GM12873 (cell line): ENCODE results near the gene PHF13.

Experiments
- TF ChIP-seq, protein P1 (sequence below): IDR thresholded peaks from 2 replicates; pipeline ENCODE4 v1.5.1; 2012; ENCODE audit warnings: low read depth, mild to moderate bottlenecking, moderate library complexity, low read length, control low read depth; ENCODE audit not compliant: insufficient read depth; ENCODE audit errors: missing control alignments

PHF13 gene

DNA sequence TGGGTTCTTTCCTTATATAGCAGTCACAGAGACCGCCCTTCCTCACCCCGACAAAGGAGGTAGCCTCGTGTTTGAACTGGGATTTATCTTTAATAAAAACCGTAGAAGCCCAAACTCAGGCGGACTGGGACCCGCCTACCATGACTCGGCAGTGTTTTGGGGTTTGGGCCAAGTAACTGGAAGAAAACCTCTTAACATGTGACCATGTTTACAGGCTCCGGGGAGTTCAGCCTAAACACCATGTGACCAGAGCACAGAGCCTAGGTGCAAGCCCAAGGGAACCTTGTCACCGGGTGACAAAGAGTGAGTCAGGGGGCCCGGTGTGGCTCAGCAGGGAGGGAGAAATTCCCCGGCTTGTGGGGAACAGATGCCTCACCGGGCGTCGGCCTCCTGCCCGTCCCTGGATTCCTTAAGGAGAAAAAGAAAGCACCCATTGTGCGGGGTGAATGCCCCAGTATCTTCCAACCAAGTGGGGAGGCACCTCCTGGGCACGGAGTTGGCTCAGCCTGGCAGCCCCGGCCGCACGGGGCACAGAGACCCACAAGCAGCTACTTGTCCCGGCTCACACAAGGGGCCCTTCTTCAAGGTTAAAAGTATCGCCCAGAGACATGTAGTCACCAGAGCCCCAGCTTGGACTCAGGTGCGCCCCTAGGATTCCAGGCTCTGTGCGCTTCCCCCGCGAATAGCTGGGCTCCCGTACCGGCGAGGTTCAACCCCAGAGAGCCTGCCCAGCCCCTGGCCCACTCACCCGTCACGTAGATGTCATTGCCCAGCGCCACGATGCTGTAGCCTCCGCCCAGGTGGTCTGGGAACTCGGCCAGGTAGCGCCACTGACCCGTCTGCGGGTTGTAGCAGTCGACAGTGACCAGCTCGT is 12.2 kb upstream of the PHF13 start:
- TF ChIP-seq, protein P1, sequence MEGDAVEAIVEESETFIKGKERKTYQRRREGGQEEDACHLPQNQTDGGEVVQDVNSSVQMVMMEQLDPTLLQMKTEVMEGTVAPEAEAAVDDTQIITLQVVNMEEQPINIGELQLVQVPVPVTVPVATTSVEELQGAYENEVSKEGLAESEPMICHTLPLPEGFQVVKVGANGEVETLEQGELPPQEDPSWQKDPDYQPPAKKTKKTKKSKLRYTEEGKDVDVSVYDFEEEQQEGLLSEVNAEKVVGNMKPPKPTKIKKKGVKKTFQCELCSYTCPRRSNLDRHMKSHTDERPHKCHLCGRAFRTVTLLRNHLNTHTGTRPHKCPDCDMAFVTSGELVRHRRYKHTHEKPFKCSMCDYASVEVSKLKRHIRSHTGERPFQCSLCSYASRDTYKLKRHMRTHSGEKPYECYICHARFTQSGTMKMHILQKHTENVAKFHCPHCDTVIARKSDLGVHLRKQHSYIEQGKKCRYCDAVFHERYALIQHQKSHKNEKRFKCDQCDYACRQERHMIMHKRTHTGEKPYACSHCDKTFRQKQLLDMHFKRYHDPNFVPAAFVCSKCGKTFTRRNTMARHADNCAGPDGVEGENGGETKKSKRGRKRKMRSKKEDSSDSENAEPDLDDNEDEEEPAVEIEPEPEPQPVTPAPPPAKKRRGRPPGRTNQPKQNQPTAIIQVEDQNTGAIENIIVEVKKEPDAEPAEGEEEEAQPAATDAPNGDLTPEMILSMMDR, result no peak

DNA sequence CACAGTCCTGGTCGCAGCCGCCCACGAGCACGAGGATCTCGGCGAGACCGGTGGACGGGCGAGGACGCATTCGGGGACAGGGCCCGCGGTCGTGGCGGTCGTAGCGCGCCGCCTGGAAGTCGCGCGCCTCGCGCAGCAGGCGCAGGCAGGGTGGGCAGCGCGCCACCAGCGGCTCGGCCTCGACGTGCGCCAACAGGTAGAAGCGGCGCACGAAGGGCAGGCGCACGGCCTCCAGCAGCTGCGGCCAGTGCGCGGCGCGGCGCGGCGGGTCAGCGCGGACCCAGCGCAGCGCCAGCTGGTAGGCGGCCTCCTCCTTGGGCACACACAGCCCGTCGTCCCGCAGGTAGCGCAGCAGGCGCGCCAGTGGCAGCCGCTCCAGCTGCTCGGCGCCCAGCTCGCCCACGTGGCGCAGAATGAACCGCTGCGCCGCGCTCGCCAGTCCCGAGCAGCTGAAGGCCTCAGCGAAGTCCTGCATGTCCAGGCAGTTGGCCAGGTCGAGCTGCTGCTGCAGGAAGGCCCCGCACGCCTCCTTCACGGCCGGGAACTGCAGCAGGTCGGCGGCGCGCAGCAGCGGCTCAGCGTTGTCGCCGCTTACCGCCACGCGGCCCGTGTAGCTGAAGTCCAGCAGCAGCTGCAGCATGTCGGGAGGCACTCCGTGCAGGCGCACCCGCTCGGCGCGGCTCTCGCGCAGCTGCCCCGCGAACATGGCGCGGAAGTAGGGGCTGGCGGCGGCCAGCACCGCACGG is 11.4 kb upstream of the PHF13 start:
- TF ChIP-seq, protein P1, result no peak

DNA sequence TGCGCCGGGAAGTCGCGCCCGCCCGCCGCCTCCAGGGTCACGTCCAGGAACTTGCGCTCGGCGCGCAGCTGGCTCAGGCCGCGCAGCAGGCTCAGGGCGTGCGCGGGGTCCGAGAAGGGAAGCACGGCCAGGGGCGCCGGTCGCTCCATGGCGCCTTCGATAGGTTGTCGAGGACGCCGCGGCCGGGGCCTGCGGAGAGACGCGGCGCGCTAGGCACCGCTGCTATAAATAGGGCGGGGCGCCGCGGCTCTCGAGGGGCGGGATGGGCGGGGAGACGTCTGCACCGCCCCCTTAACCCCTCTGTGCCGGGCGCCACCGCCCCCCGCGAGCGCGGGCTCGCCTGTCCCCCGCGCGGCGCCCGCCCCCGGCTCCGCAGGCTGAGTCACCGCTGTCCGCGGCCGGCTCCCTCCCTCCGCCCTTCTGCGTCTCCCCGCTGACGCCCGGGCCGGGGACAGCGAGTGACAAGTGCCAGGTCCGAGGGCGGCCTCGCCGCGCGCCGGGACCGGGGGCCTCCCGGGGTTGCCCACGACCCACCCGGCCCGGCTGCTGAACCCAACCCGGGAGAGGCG is 10.8 kb upstream of the PHF13 start, which contains the start of gene KLHL21:
KLHL21 (minus strand) TSS at position 201 of the 569 bp plus-strand sequence; CDS start at position 149, 52 bp downstream.
- TF ChIP-seq, protein P1, result no peak

DNA sequence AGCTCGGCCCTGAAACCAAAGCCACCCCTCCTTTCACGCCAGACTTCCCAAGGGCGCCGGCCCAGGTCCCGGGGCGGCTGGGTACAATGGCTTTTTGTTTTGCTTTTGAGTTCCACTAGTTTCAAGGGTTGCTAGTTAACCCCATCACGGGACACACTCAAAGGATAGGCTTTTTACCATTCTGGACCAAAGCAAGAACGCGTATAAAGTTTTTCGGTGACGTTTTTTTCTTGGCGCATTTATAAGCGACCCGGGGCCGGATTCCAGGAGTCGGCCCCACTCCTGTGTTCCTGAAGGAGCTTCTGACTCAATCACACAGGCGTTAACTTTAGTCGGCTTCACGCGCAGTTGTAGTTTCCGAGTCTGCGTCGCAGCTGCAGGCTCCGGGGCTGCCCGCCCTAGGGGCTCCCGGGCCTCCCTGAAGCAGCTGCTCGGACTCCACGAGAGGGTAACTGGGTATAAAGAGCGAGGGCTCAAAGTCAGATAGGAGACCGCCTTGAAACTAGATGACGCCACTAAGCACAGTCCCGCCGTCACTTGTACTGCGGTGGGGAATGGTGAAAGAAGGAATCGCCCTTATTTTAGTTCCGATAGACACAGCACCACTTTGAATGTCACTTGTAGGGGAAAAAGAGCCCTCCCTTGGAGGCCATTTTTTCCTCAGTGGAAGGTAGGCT is 10.2 kb upstream of the PHF13 start:
- TF ChIP-seq, protein P1, result no peak

DNA sequence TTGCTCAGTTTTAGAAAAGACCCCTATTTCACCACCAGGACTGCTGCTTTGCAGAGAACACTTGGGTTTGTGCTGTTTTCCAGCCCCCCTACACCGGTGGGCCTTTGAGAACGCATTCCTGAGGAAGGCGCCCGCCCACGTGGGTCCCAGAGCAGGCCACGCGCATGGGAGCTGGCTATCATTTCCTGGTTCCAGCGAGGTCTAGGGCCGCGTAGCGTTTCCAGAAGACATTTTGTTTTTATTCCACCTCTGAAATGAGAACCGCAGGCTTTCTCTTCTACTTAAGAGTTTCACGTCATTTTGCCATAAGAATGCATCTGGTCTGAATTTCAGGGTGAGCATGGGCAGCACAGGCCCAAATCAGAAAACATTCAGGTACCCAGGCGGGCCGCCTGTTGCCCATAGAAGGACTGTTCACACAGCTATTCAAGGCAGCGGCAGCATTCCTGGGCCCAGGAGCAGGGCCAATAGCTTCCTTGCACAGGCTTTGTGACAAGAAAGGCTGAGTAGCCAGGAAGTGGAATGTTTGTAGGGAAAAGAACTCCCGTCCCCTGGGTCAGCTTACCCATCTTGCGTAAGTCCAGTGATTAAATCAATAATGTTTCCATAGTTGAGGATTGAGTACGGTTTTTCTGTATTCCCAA is 9.5 kb upstream of the PHF13 start:
- TF ChIP-seq, protein P1, result no peak

DNA sequence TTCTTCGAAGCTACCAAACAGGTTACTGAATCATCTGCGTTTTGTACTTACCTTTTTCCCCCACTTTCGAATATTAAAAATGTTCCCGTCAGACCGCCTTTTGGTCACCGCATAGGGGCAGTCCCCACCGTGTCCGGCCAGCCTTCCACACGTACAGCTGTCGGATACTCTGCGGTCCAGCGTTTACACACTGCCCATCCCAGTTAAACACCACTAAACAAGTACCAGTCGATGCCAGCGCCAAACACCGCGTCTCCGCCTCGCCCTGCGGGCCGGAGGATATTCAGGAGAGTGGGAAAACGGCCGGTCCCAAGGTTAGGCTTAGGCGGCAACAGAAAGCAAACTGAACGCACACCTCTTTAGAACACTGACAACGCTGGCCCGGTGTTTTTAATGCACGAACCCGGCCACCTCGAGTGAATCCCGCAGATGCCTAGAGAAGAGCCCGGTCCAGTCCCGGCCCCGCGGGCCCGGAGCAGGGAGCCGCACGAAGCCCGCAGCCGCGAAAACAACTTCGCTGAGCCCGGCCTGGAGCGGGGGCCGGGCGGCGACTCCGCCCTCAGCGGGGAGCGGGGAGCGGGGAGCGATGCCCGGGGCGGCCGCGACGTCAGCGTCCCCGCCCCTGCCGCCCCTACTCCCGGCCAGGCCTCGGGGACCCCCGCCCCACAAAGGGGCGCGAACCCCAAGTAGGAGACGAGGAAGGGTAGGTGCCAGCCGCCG is 730 bp upstream of the PHF13 start:
- TF ChIP-seq, protein P1, result no peak
